GM19240 (cell line): ENCODE measurements around the gene TMEM63C.
"Not testable (repeated sequence)": the region's sequence is repeated elsewhere in the genome, so short reads cannot be mapped to it uniquely, and the experiment has no call there.

Source experiments
- DNase-seq: peaks from one replicate; pipeline ENCODE4 v3.0.0; 2011; ENCODE audit warnings: low spot score; ENCODE audit not compliant: insufficient read length

The TMEM63C gene

GRCh38 chr14:77275601-77276017 lies 94.0 kb downstream of the TMEM63C start:
- DNase-seq = no peak

- no peak for DNase-seq
These were observed 94.8 kb downstream of the TMEM63C start for GRCh38 chr14:77276295-77276935.

GRCh38 chr14:77276959-77277358 lies 95.4 kb downstream of the TMEM63C start:
- DNase-seq = no peak

- DNase-seq = no peak
These were observed 97.0 kb downstream of the TMEM63C start for GRCh38 chr14:77278461-77279230.

GRCh38 chr14:77279719-77280118 lies 98.1 kb downstream of the TMEM63C start:
- DNase-seq = no peak

GRCh38 chr14:77280921-77281320 lies 99.3 kb downstream of the TMEM63C start:
- not testable (repeated sequence) for DNase-seq

- DNase-seq = no peak
These were observed 100.3 kb downstream of the TMEM63C start for GRCh38 chr14:77281852-77282410.

- DNase-seq = no peak
These were observed 102.5 kb downstream of the TMEM63C start for GRCh38 chr14:77284066-77284465.

GRCh38 chr14:77284466-77284865 lies 102.9 kb downstream of the TMEM63C start:
- DNase-seq = no peak

- DNase-seq = no peak
These were observed 105.0 kb downstream of the TMEM63C start for GRCh38 chr14:77286576-77286975.

- no peak for DNase-seq
These were observed 109.1 kb downstream of the TMEM63C start for GRCh38 chr14:77290705-77291104.

- no peak for DNase-seq
These were observed 114.6 kb downstream of the TMEM63C start for GRCh38 chr14:77296155-77296554.

GRCh38 chr14:77296906-77297305 lies 115.3 kb downstream of the TMEM63C start:
- DNase-seq = no peak

GRCh38 chr14:77299771-77300170 lies 118.2 kb downstream of the TMEM63C start:
- DNase-seq = no peak

GRCh38 chr14:77301103-77301502 lies 119.5 kb downstream of the TMEM63C start:
- peak; percentile 50 for DNase-seq

- DNase-seq = no peak
These were observed 121.3 kb downstream of the TMEM63C start for GRCh38 chr14:77302926-77303325.

GRCh38 chr14:77303417-77304156 lies 122.0 kb downstream of the TMEM63C start:
- DNase-seq = no peak

GRCh38 chr14:77305696-77306095 lies 124.1 kb downstream of the TMEM63C start:
- no peak for DNase-seq

- DNase-seq = no peak
These were observed 124.8 kb downstream of the TMEM63C start for GRCh38 chr14:77306416-77306815.

GRCh38 chr14:77306851-77307496 lies 125.4 kb downstream of the TMEM63C start:
- no peak for DNase-seq
